ENCODE measurements around the gene CNR2.
A peak's percentile ranks its signal among the peaks of the same experiment; 100 is the strongest.
"Not testable (repeated sequence)": the region's sequence is repeated elsewhere in the genome, so short reads cannot be mapped to it uniquely, and the experiment has no call there.

The CNR2 gene

GRCh38 chr1:23913212-23913880 is at the start of gene CNR2:
CNR2 (minus strand) TSS chr1:23913362; CDS start chr1:23875617, 37,745 bp downstream.
- no peak for DNase-seq (ENCODE audit: extremely low read depth, low read depth)
- TF ChIP-seq, protein P1, sequence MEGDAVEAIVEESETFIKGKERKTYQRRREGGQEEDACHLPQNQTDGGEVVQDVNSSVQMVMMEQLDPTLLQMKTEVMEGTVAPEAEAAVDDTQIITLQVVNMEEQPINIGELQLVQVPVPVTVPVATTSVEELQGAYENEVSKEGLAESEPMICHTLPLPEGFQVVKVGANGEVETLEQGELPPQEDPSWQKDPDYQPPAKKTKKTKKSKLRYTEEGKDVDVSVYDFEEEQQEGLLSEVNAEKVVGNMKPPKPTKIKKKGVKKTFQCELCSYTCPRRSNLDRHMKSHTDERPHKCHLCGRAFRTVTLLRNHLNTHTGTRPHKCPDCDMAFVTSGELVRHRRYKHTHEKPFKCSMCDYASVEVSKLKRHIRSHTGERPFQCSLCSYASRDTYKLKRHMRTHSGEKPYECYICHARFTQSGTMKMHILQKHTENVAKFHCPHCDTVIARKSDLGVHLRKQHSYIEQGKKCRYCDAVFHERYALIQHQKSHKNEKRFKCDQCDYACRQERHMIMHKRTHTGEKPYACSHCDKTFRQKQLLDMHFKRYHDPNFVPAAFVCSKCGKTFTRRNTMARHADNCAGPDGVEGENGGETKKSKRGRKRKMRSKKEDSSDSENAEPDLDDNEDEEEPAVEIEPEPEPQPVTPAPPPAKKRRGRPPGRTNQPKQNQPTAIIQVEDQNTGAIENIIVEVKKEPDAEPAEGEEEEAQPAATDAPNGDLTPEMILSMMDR (IDR thresholded peaks at IDR 0.05; ENCODE audit: low read depth, low read length, missing control alignments) = no peak
- H3K4me3 ChIP-seq (replicated peaks; ENCODE audit: low read depth, low read length) = no peak within 1 kb of the TSS

DNA sequence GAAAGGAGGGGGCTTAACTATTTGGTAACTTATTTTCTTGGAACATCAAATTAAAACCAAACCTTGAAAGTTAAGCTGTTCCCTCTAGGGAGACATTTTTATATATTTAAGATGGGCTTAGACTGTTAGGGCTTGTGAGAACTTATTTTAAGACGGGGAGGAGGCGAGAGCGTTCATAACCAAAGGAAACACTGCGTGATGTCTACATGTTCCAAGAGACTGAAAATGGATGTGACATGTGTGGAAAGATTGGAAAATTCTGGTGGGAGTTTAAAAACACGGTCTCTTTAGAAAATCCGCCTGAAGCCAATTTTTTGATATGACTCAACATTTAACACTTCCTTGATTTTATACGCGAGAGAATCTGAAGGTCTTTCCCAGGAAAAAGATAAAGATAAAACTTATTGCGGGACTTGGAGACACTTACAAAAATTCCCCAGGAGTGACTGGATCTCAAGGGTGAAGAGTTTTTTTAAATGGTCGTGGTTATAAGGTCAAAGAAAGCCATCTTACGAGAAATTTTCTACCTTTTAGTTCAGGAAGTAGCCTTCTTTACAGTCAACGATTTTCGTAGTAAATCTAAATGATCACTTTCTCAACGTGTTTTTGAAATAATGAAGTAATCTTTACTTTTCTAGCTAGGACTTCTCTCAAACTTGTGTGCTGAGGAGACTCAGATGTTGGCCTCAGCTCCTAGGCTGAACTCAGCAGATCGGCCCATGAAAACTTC is 47.3 kb upstream of the CNR2 start:
- TF ChIP-seq, protein P1 (IDR thresholded peaks at IDR 0.05; ENCODE audit: low read depth, low read length, missing control alignments) = no peak
- peak overlapping the region; percentile 76 for H3K4me3 ChIP-seq (replicated peaks; ENCODE audit: low read depth, low read length)
- DNase-seq (ENCODE audit: extremely low read depth, low read depth) = no peak

DNA sequence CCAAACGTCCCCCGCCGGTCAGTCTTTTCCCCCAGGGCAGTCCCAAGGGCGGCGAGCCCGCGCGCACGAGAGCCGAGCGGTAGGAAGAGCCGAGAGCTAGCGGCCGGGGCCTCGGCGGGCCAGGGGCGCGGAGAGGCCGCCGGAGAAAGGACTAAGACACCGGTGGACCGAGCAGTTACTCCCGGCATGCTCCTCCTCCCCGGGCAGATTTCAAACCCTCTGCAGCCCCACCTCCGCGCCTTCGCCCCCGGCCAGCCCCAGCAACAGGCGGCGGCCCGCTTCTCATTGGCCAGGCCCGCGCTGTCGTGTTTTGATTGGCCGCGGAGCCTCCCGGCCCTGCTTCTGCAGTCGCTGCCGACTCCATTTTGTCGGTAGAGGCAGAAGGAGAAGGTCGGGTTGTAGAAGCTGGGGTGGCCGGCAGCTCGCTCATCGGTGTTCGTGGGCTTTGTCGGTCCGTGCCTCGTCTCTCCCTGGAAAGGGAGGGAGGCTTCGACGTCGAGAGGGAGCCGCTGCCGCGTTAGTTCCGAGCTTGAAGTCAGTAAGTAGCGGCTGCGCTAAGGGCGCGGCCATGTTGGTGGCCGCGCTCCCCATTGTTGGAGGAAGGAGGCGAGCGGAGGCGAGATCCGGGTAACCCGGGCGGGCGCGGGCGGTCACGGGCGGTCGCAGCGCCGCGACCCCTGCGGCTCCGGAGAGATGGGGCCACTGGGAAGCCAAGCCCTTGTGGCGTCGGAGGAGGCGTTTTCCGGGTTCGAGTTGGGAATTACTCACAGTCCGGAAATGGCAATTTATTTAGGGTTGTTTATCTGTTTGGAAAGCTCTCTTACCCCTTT is 46.5 kb upstream of the CNR2 start, which contains the start of gene PNRC2:
Gene PNRC2 (plus strand): TSS at position 368 of the 830 bp plus-strand sequence. CDS start 1,630 bp downstream, outside the sequence.
- TF ChIP-seq, protein P1 (IDR thresholded peaks at IDR 0.05; ENCODE audit: low read depth, low read length, missing control alignments) = no peak
- peak; percentile 85 for DNase-seq (ENCODE audit: extremely low read depth, low read depth)
- peak within 1 kb of the TSS; percentile 76 for H3K4me3 ChIP-seq (replicated peaks; ENCODE audit: low read depth, low read length)

GRCh38 chr1:23958810-23959460 is 45.8 kb upstream of the CNR2 start:
- H3K4me3 ChIP-seq (replicated peaks; ENCODE audit: low read depth, low read length) = peak overlapping the region; percentile 76
- peak; percentile 82 for DNase-seq (ENCODE audit: extremely low read depth, low read depth)
- TF ChIP-seq, protein P1 (IDR thresholded peaks at IDR 0.05; ENCODE audit: low read depth, low read length, missing control alignments) = peak; percentile 32

- not testable (repeated sequence) for DNase-seq (ENCODE audit: extremely low read depth, low read depth)
- H3K4me3 ChIP-seq (replicated peaks; ENCODE audit: low read depth, low read length) = peak overlapping the region; percentile 76
These were observed 45.1 kb upstream of the CNR2 start for GRCh38 chr1:23958040-23958809.

DNA sequence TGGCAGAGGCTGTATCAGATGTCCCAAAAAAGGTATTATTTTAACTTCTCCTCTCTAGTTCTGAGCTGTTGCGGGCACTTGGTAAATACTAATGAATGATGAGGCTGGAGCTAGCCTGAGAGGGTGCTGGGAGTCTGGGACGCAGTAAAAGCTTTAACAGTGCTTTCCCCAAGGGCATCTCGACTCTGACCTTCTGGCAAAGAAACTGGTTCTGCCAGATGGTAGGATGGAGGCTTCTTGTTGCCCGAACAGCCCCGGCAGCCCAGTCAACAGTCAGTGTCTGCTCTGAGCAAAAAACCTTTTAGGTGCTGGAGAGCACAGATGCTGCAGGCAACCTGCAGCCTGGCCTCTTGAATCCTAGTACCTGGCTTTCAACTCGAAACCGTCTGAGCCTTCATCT is 43.9 kb upstream of the CNR2 start:
- TF ChIP-seq, protein P1 (IDR thresholded peaks at IDR 0.05; ENCODE audit: low read depth, low read length, missing control alignments) = no peak
- H3K4me3 ChIP-seq (replicated peaks; ENCODE audit: low read depth, low read length) = no peak overlapping the region
- DNase-seq (ENCODE audit: extremely low read depth, low read depth) = no peak

Measured in HFF-Myc (cell line).